ENCODE data around the gene CTSA.

Gene CTSA

DNA sequence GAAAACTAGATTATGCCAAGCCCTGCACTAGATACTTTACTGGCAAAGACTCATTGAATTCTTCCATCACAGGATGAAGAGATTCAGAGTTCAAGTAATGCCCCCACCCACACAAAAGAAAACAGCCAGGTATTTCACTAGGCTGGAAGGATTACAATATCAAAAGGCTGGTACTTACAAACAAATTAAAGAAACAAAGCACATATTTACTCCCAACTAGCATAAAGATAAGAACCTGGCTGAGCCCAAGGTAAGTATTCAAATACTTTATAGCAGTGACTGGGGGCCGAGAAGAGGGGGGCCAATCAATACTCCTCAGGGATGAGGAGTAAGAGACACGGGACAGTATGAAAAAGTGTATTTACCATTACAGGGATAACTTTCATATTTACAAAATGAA is 37.7 kb upstream of the CTSA start:
- CTCF ChIA-PET, result interaction anchor here (0.9 kb wide), 1 partner anchor 19 kb away, joined by 3 read pairs; no protein-coding TSS in a partner anchor
- POLR2A ChIA-PET, result no interaction called here
- TF ChIP-seq, protein P1, sequence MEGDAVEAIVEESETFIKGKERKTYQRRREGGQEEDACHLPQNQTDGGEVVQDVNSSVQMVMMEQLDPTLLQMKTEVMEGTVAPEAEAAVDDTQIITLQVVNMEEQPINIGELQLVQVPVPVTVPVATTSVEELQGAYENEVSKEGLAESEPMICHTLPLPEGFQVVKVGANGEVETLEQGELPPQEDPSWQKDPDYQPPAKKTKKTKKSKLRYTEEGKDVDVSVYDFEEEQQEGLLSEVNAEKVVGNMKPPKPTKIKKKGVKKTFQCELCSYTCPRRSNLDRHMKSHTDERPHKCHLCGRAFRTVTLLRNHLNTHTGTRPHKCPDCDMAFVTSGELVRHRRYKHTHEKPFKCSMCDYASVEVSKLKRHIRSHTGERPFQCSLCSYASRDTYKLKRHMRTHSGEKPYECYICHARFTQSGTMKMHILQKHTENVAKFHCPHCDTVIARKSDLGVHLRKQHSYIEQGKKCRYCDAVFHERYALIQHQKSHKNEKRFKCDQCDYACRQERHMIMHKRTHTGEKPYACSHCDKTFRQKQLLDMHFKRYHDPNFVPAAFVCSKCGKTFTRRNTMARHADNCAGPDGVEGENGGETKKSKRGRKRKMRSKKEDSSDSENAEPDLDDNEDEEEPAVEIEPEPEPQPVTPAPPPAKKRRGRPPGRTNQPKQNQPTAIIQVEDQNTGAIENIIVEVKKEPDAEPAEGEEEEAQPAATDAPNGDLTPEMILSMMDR (IDR thresholded peaks at IDR 0.05; ENCODE audit: insufficient read depth, low read length, missing control alignments), result no peak
- no peak for DNase-seq (ENCODE audit: low read depth, low spot score)
- H3K4me3 ChIP-seq (ENCODE audit: low read depth, low read length), result no peak overlapping the region

- H3K4me3 ChIP-seq (ENCODE audit: low read depth, low read length), result peak within 1 kb of the TSS; percentile 94
- ChIA-PET POLR2A (interaction anchor here (0.8 to 1.3 kb wide), 4 partner anchors 16 to 25 kb away, joined by 3 to 4 read pairs (median 4); partner anchors contain the start of genes SNX21 and ZSWIM1), CTCF (interaction anchor here (0.9 to 2.0 kb wide), 7 partner anchors 10 to 113 kb away, joined by 3 to 7 read pairs (median 3); no protein-coding TSS in a partner anchor)
- TF ChIP-seq, protein P1 (IDR thresholded peaks at IDR 0.05; ENCODE audit: insufficient read depth, low read length, missing control alignments), result no peak
- peak; percentile 100 for DNase-seq (ENCODE audit: low read depth, low spot score)
Observed at GRCh38 chr20:45857114-45857881, 33.8 kb upstream of the CTSA start, which contains the start of the genes ACOT8 and ZSWIM3. Gene ACOT8 (minus strand): TSS chr20:45857392. CDS start chr20:45857315, 77 bp downstream. Gene ZSWIM3 (plus strand): TSS chr20:45857614. CDS start chr20:45857826, 212 bp downstream.

DNA sequence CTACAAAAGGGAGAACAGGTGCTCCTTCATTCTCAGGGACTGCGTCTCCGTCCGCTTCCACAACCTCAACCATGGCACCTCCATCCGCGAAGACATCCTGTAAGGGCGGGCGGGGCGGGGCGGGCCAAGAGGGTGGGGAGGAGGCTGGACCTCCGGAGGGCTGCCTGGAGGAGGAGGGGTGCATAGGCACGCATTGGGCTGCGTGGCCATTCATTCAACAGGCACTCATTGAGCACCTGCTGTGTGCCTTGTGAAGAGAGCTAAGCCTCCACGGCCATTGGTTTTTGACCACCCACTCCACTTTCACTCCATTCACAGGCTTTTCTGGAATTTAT is 33.3 kb upstream of the CTSA start:
- DNase-seq (ENCODE audit: low read depth, low spot score), result no peak
- ChIA-PET CTCF (interaction anchor here (0.6 to 2.0 kb wide), 7 partner anchors 10 to 112 kb away, joined by 3 to 7 read pairs (median 3); no protein-coding TSS in a partner anchor), POLR2A (interaction anchor here (1.0 kb wide), 1 partner anchor 24 kb away, joined by 3 read pairs; no protein-coding TSS in a partner anchor)
- peak overlapping the region; percentile 67 for H3K4me3 ChIP-seq (ENCODE audit: low read depth, low read length)
- TF ChIP-seq, protein P1 (IDR thresholded peaks at IDR 0.05; ENCODE audit: insufficient read depth, low read length, missing control alignments), result no peak

GRCh38 chr20:45859916-45860315 is 31.2 kb upstream of the CTSA start:
- no peak for DNase-seq (ENCODE audit: low read depth, low spot score)
- no peak overlapping the region for H3K4me3 ChIP-seq (ENCODE audit: low read depth, low read length)
- CTCF ChIA-PET, result interaction anchor here (0.9 kb wide), 1 partner anchor 110 kb away, joined by 4 read pairs; no protein-coding TSS in a partner anchor
- POLR2A ChIA-PET, result no interaction called here
- TF ChIP-seq, protein P1 (IDR thresholded peaks at IDR 0.05; ENCODE audit: insufficient read depth, low read length, missing control alignments), result no peak

DNA sequence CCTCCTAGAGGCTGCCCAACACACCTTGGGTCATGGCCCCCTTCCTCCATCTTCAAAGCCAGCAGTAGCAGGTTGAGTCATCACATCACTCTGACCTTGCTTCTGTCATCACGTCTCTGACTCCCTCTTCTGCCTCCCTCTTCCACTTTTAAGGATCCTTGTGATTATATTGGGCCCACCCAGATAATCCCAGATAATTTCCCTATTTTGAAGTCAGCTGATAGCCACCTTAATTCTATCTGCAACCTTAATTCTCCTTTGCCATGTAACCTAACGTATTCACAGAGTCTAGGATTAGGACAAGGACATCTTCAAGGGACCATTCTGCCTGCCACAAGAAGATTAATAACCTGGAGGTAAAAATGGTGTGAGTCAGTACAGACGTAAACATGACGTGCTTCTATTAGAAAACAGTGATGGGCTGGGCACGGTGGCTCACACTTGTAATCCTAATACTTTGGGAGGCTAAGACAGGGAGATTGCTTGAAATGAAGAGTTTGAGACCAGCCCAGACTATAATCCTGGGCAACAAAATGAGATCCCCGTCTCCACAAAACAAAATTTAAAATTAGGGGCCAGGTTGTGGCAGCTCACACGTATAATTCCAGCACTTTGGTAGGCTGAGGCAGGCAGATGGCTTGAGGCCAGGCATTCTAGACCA is 30.4 kb upstream of the CTSA start:
- DNase-seq (ENCODE audit: low read depth, low spot score), result no peak
- CTCF ChIA-PET, result interaction anchor here (0.9 kb wide), 1 partner anchor 109 kb away, joined by 4 read pairs; no protein-coding TSS in a partner anchor
- TF ChIP-seq, protein P1 (IDR thresholded peaks at IDR 0.05; ENCODE audit: insufficient read depth, low read length, missing control alignments), result no peak
- POLR2A ChIA-PET, result no interaction called here
- H3K4me3 ChIP-seq (ENCODE audit: low read depth, low read length), result no peak overlapping the region

Measured in AG04449 (cell line).